ENCODE measurements around the gene MBD3.
"Not testable (repeated sequence)": the region's sequence is repeated elsewhere in the genome, so short reads cannot be mapped to it uniquely, and the experiment has no call there.

The MBD3 gene

GRCh38 chr19:1533510-1534150, 59.0 kb downstream of the MBD3 start:
- H3K27ac ChIP-seq: no peak overlapping the region
- TF ChIP-seq, protein P1, sequence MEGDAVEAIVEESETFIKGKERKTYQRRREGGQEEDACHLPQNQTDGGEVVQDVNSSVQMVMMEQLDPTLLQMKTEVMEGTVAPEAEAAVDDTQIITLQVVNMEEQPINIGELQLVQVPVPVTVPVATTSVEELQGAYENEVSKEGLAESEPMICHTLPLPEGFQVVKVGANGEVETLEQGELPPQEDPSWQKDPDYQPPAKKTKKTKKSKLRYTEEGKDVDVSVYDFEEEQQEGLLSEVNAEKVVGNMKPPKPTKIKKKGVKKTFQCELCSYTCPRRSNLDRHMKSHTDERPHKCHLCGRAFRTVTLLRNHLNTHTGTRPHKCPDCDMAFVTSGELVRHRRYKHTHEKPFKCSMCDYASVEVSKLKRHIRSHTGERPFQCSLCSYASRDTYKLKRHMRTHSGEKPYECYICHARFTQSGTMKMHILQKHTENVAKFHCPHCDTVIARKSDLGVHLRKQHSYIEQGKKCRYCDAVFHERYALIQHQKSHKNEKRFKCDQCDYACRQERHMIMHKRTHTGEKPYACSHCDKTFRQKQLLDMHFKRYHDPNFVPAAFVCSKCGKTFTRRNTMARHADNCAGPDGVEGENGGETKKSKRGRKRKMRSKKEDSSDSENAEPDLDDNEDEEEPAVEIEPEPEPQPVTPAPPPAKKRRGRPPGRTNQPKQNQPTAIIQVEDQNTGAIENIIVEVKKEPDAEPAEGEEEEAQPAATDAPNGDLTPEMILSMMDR (IDR thresholded peaks at IDR 0.05): no peak
- TF ChIP-seq ZFX (IDR thresholded peaks at IDR 0.05; ENCODE audit: borderline replicate concordance): no peak

GRCh38 chr19:1532003-1532402, 60.7 kb downstream of the MBD3 start:
- no peak for TF ChIP-seq ZFX (IDR thresholded peaks at IDR 0.05; ENCODE audit: borderline replicate concordance)
- TF ChIP-seq, protein P1 (IDR thresholded peaks at IDR 0.05): no peak
- H3K27ac ChIP-seq: no peak overlapping the region

- TF ChIP-seq, protein P1 (IDR thresholded peaks at IDR 0.05): no peak
- TF ChIP-seq ZFX (IDR thresholded peaks at IDR 0.05; ENCODE audit: borderline replicate concordance): no peak
- H3K27ac ChIP-seq: no peak overlapping the region
These were observed 61.1 kb downstream of the MBD3 start for GRCh38 chr19:1531587-1531986.

- not testable (repeated sequence) for H3K27ac ChIP-seq
These were observed 61.8 kb downstream of the MBD3 start for GRCh38 chr19:1530856-1531255.

GRCh38 chr19:1529430-1529816, 63.2 kb downstream of the MBD3 start:
- TF ChIP-seq, protein P1 (IDR thresholded peaks at IDR 0.05): no peak
- TF ChIP-seq ZFX (IDR thresholded peaks at IDR 0.05; ENCODE audit: borderline replicate concordance): no peak
- H3K27ac ChIP-seq: no peak overlapping the region

DNA sequence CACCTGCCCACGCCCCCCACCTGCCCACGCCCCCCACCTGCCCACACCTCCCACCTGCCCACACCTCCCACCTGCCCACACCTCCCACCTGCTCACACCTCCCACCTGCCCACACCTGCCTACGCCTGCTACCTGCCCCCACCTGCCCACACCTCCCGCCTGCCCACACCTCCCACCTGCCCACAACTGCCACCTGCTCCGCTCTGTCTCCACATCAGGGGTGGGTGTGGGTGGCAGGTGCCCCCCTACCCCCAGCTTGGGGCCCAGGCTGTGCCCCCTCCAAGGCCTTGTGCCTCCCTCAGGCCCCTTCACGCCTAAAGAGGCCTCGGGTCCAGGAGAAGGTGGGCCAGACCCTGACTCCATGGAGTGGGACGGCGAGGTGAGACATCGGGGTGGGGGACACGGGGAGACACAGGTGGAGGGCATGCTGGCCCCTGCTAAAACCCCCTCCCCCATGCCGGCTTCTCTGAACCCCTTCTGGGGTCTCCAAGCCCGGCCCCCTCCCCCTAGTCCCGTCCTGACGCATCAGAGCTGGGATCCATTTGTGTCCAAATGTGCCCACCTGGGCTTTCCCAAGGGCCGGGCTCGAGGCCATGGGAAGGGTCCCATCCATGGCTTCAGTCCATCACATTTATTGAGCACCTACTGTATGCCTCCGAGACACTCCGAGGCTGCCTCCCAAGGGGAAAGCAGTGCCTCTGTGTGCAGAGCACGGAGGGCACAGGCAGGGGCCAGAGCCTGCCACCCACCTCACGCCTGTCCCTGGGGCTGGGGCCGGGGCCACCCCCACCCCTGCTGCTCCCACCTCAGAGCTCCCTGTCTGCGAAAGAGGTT, 63.9 kb downstream of the MBD3 start:
- no peak overlapping the region for H3K27ac ChIP-seq
- no peak for TF ChIP-seq ZFX (IDR thresholded peaks at IDR 0.05; ENCODE audit: borderline replicate concordance)
- TF ChIP-seq, protein P1 (IDR thresholded peaks at IDR 0.05): no peak

- no peak for TF ChIP-seq ZFX (IDR thresholded peaks at IDR 0.05; ENCODE audit: borderline replicate concordance)
- TF ChIP-seq, protein P1 (IDR thresholded peaks at IDR 0.05): no peak
- no peak overlapping the region for H3K27ac ChIP-seq
These were observed 64.9 kb downstream of the MBD3 start for GRCh38 chr19:1527650-1528309.
